ENCODE results near the gene WDR86.
A peak's percentile ranks its signal among the peaks of the same experiment; 100 is the strongest.

WDR86 gene

GRCh38 chr7:151432658-151433521 lies 23.1 kb upstream of the WDR86 start:
- Histone ChIP-seq H3K9me3 (ENCODE audit: insufficient read depth, low read depth, low read length) (no peaks in the 10 kb centered on the region), H3K9ac (ENCODE audit: low read depth, low read length) (no peak overlapping the region), H3K4me1 (ENCODE audit: insufficient read depth, low read length) (peaks cover 24% of the 10 kb centered on the region), H3K4me3 (ENCODE audit: low read length) (no peak overlapping the region), H3K27ac (ENCODE audit: low read depth, low read length) (no peak overlapping the region), H3K36me3 (ENCODE audit: insufficient read depth, low read length) (no peaks in the 10 kb centered on the region), H3K27me3 (ENCODE audit: insufficient read depth, low read length) (peaks cover 1% of the 10 kb centered on the region; the same call in 1 of the 2 replicates)
- WGBS, result 92% methylated on average over 14 of the region's 14 CpGs

DNA sequence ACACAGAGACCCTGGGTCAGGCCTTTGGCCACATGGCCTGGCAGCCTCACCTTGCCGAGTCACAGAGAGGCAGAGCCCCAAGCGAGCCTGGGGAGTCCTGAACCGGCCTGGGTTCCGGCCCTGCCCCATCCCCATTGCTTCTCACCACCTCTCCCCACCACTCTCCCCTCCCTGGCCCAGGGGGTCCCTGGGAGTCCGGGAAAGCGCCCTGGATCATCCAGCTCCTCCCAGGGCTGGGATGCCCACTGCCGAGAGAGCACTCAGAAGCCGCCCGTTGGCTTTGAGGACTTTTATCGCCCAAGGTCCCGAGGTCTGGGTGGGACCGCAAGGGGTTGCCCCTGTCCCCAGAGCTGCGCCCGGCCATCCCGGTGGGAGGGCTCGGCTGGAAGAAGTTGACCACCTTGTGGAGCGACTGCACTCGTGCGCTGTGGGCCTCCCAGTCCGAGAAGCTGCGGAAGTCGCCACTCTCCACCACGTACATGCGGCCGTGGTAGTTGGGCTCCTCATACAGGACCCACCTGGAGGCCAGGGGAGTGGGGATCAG lies 22.0 kb upstream of the WDR86 start:
- WGBS, result 94% methylated on average over 25 of the region's 25 CpGs
- no peak overlapping the region for H3K4me3 ChIP-seq (ENCODE audit: low read length)
- H3K36me3 ChIP-seq (ENCODE audit: insufficient read depth, low read length), result no peaks in the 10 kb centered on the region
- H3K9me3 ChIP-seq (ENCODE audit: insufficient read depth, low read depth, low read length), result no peaks in the 10 kb centered on the region
- H3K27me3 ChIP-seq (ENCODE audit: insufficient read depth, low read length), result no peaks in the 10 kb centered on the region
- no peak overlapping the region for H3K27ac ChIP-seq (ENCODE audit: low read depth, low read length)
- H3K4me1 ChIP-seq (ENCODE audit: insufficient read depth, low read length), result peaks cover 27% of the 10 kb centered on the region
- no peak overlapping the region for H3K9ac ChIP-seq (ENCODE audit: low read depth, low read length)

GRCh38 chr7:151431281-151431767 lies 21.5 kb upstream of the WDR86 start:
- 92% methylated on average over 12 of the region's 13 CpGs for WGBS
- peaks cover 30% of the 10 kb centered on the region for H3K4me1 ChIP-seq (ENCODE audit: insufficient read depth, low read length)
- H3K4me3 ChIP-seq (ENCODE audit: low read length), result no peak overlapping the region
- no peaks in the 10 kb centered on the region for H3K36me3 ChIP-seq (ENCODE audit: insufficient read depth, low read length)
- no peaks in the 10 kb centered on the region for H3K9me3 ChIP-seq (ENCODE audit: insufficient read depth, low read depth, low read length)
- H3K9ac ChIP-seq (ENCODE audit: low read depth, low read length), result no peak overlapping the region
- no peaks in the 10 kb centered on the region for H3K27me3 ChIP-seq (ENCODE audit: insufficient read depth, low read length)
- no peak overlapping the region for H3K27ac ChIP-seq (ENCODE audit: low read depth, low read length)

GRCh38 chr7:151430391-151431205 lies 20.8 kb upstream of the WDR86 start:
- H3K9ac ChIP-seq (ENCODE audit: low read depth, low read length), result no peak overlapping the region
- no peaks in the 10 kb centered on the region for H3K9me3 ChIP-seq (ENCODE audit: insufficient read depth, low read depth, low read length)
- no peaks in the 10 kb centered on the region for H3K36me3 ChIP-seq (ENCODE audit: insufficient read depth, low read length)
- no peak overlapping the region for H3K27ac ChIP-seq (ENCODE audit: low read depth, low read length)
- peaks cover 35% of the 10 kb centered on the region for H3K4me1 ChIP-seq (ENCODE audit: insufficient read depth, low read length)
- 95% methylated on average over 16 of the region's 16 CpGs for WGBS
- no peak overlapping the region for H3K4me3 ChIP-seq (ENCODE audit: low read length)
- H3K27me3 ChIP-seq (ENCODE audit: insufficient read depth, low read length), result no peaks in the 10 kb centered on the region

- no peak overlapping the region for H3K9ac ChIP-seq (ENCODE audit: low read depth, low read length)
- H3K9me3 ChIP-seq (ENCODE audit: insufficient read depth, low read depth, low read length), result no peaks in the 10 kb centered on the region
- H3K27ac ChIP-seq (ENCODE audit: low read depth, low read length), result no peak overlapping the region
- WGBS, result 47% methylated on average over 10 of the region's 10 CpGs
- no peak overlapping the region for H3K4me3 ChIP-seq (ENCODE audit: low read length)
- H3K36me3 ChIP-seq (ENCODE audit: insufficient read depth, low read length), result no peaks in the 10 kb centered on the region
- H3K27me3 ChIP-seq (ENCODE audit: insufficient read depth, low read length), result no peaks in the 10 kb centered on the region
- H3K4me1 ChIP-seq (ENCODE audit: insufficient read depth, low read length), result peaks cover 35% of the 10 kb centered on the region
Observed at GRCh38 chr7:151429560-151430331, 19.9 kb upstream of the WDR86 start.

- H3K36me3 ChIP-seq (ENCODE audit: insufficient read depth, low read length), result no peaks in the 10 kb centered on the region
- peak overlapping the region; percentile 35; the same call in 1 of the 2 replicates for H3K27ac ChIP-seq (ENCODE audit: low read depth, low read length)
- H3K27me3 ChIP-seq (ENCODE audit: insufficient read depth, low read length), result no peaks in the 10 kb centered on the region
- H3K9ac ChIP-seq (ENCODE audit: low read depth, low read length), result no peak overlapping the region
- no peaks in the 10 kb centered on the region for H3K9me3 ChIP-seq (ENCODE audit: insufficient read depth, low read depth, low read length)
- WGBS, result 91% methylated on average over 5 of the region's 5 CpGs
- no peak overlapping the region for H3K4me3 ChIP-seq (ENCODE audit: low read length)
- peaks cover 35% of the 10 kb centered on the region for H3K4me1 ChIP-seq (ENCODE audit: insufficient read depth, low read length)
Observed at GRCh38 chr7:151429237-151429559, 19.4 kb upstream of the WDR86 start.

DNA sequence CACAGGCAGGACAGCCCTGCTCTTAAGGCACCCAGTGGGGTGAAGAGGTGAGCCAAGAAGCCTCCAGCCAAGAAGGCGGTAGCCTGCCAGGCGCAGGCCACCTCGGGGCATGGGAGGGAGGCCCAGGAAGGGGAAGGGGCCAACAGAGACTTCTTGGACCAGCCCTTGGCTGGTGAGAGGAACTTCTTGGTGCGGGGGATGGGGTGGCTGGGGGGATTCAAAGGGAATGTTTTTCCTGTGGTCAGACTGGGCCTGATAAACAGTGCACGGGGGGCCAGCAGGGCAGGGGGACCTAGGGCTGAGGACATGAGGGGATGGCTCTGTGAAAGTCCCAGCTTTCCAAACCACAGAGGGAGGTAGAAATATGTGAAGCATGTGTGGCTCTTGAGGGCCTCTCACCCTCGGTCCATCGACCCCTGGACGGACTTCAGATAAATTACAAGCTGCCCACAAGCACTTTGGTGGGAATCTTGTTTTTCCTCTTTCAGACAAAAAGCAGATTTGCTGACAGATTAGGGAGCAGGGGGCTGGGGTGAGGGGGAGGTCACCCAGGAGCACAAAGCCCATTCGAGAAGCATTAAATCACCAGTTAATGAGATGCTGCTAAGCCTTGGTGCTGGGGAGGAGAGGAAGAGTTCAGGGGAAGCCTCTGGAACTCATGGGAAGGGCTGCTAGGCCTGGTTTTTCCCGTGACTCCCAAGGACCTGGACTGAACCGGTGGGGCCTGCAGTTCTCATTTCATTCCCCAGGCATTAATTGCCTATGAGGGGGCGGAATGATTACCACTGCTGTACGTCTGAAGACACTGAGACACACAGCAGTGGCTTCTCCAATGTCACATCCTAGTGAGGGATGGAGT lies 18.8 kb upstream of the WDR86 start:
- H3K36me3 ChIP-seq (ENCODE audit: insufficient read depth, low read length), result no peaks in the 10 kb centered on the region
- WGBS, result 45% methylated on average over 13 of the region's 13 CpGs
- H3K4me3 ChIP-seq (ENCODE audit: low read length), result no peak overlapping the region
- no peaks in the 10 kb centered on the region for H3K9me3 ChIP-seq (ENCODE audit: insufficient read depth, low read depth, low read length)
- peak overlapping the region; percentile 35; the same call in 1 of the 2 replicates for H3K27ac ChIP-seq (ENCODE audit: low read depth, low read length)
- no peak overlapping the region for H3K9ac ChIP-seq (ENCODE audit: low read depth, low read length)
- peaks cover 2% of the 10 kb centered on the region; the same call in 1 of the 2 replicates for H3K27me3 ChIP-seq (ENCODE audit: insufficient read depth, low read length)
- H3K4me1 ChIP-seq (ENCODE audit: insufficient read depth, low read length), result peaks cover 35% of the 10 kb centered on the region

DNA sequence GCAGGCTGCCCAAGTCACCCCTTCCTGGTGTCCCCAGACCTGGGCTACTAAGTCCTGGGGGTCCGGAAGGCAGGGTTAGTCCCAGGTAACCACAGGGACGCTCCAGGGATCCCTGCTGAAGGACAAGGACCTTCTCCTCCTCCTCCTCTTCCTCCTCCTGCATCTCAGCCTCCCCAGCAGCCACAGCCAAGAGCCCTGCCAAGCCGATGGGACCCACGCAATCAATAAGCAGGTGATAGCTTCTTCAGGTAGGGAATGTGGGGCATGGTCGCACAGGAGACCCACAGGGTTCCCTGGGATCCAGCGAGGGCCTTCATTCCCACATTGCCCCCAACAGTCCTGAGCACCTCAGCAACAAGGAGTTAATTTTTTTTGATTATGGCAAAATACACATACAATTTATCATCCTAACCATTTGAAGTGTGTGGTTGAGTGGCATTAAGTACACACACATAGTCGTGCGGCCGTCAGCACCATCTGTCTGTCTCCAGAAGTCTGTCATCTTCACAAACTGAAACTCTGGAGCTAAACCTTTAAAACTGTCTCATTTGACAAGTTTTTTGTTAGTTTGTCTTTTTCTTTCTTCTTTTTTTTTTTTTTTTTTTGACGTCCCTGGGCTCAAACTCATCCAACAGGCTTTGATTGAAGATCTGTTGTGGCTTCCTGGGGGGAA lies 18.0 kb upstream of the WDR86 start:
- Histone ChIP-seq H3K27ac (ENCODE audit: low read depth, low read length) (no peak overlapping the region), H3K4me1 (ENCODE audit: insufficient read depth, low read length) (peaks cover 35% of the 10 kb centered on the region), H3K27me3 (ENCODE audit: insufficient read depth, low read length) (peaks cover 2% of the 10 kb centered on the region; the same call in 1 of the 2 replicates), H3K9me3 (ENCODE audit: insufficient read depth, low read depth, low read length) (no peaks in the 10 kb centered on the region), H3K36me3 (ENCODE audit: insufficient read depth, low read length) (no peaks in the 10 kb centered on the region), H3K4me3 (ENCODE audit: low read length) (no peak overlapping the region), H3K9ac (ENCODE audit: low read depth, low read length) (no peak overlapping the region)
- 87% methylated on average over 10 of the region's 10 CpGs for WGBS

DNA sequence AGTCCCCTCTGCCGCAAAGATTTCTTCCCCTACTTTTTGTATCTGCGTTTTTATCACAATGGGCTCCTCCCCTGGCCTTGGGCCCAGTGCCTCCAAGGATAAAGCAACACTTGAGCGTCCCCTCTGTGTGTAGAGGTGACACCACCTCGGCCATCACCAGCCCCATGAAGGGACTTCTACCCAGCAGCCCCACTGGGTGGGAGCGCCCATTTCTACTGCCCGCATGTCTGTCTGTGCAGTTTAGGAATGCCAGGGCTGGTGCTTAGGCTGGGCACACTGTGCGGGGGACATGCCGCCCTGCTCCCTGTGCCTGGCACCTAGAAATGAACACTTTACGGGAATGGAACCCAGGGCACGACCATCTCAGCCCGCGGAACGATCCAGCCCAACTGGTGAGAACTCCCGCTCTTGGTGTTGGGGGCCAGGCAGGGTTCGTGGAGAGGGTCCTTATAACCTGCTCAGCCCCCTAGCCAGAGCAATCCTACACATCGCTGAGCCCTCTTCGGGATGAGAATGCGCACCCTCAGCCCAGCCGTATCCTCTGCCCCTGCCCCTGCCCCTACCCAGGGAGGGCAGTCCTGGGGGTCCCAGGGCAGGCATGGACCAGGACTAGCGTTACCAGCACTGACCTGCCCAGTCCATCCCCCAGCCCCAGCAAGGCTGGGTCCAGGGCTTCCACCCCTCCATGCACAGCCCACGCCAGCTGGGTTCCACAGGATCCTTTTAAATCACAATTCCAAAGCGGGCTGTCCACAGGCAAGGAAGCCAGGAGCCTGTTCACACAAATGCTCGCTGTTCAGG lies 17.3 kb upstream of the WDR86 start:
- no peak overlapping the region for H3K27ac ChIP-seq (ENCODE audit: low read depth, low read length)

More for the DNA sequence above, 17.3 kb upstream of the WDR86 start:
- H3K36me3 ChIP-seq (ENCODE audit: insufficient read depth, low read length), result no peaks in the 10 kb centered on the region
- H3K9me3 ChIP-seq (ENCODE audit: insufficient read depth, low read depth, low read length), result no peaks in the 10 kb centered on the region
- H3K27me3 ChIP-seq (ENCODE audit: insufficient read depth, low read length), result peaks cover 2% of the 10 kb centered on the region; the same call in 1 of the 2 replicates
- H3K4me3 ChIP-seq (ENCODE audit: low read length), result no peak overlapping the region
- no peak overlapping the region for H3K9ac ChIP-seq (ENCODE audit: low read depth, low read length)
- 93% methylated on average over 23 of the region's 23 CpGs for WGBS
- peaks cover 35% of the 10 kb centered on the region for H3K4me1 ChIP-seq (ENCODE audit: insufficient read depth, low read length)
